Epithelial cell of proximal tubule (primary cell): Measurements from ENCODE around the gene PHF2. TPM values are rescaled to one million over a fixed set of nuclear protein-coding genes. Genes with fewer than 3 reads are reported as not detected.

Experiments
- DNase-seq: peaks from one replicate; pipeline ENCODE4 v3.0.0-alpha.2; 2011; ENCODE audit warnings: low read depth
- H3K4me3 ChIP-seq: 2 replicates; pipeline ENCODE4 v1.5.1; 2011; ENCODE audit warnings: low read depth, mild to moderate bottlenecking, low read length
- CTCF ChIP-seq: conservative IDR thresholded peaks from 2 replicates; pipeline ENCODE4 v1.5.1; 2012; ENCODE audit warnings: low read depth, mild to moderate bottlenecking, low read length
- total RNA-seq: library from RNA; depleted of rRNA; stranded (reverse); fragments of >200 nt; gene quantifications from 2 replicates; pipeline ENCODE4 v1.2.3, GENCODE V29; 2015

The PHF2 gene
- total RNA-seq, 1 donor from 2014 or later: 11.4 TPM

DNA sequence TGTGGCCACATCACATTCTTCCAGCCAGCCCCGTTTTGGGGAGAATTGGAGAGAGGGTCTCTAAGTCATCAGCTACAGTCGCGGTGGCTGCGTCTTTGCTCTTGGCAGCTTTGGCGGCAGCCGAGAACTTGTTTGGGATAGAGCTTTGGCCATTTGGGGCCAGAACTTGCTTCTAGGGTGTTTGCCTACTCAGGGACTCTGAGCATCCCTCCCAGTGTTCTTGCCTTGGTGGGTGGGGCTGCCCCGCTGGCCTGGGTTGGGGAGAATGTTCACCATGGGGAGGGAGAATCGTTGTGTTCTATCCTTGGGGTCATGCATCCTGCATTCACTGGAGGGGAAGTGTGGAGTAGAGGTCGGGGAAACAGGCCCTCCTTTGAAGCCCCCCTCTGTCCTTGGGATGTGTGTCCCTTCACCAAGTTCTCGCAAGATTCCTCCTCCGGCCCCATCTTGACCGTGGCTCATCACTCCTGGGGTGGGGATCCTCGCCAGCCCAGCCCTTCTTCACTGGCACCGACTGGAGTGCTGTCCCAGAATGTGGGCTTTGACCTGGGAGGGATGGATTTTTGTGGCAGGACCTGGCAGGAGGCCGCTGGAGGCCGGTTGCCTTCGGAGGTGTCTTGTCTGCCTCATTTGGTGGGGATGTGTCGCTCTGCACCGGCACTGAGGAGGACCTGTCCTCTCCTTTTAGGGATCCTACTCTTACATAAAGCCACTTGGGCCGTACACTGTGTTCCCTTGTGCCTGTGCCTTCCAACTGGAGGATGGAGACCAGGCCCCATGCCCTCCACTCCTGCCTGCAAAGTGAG is 3.5 kb downstream of the PHF2 start:
- H3K4me3 ChIP-seq: no peak overlapping the region
- no peak for TF ChIP-seq CTCF
- DNase-seq: no peak

DNA sequence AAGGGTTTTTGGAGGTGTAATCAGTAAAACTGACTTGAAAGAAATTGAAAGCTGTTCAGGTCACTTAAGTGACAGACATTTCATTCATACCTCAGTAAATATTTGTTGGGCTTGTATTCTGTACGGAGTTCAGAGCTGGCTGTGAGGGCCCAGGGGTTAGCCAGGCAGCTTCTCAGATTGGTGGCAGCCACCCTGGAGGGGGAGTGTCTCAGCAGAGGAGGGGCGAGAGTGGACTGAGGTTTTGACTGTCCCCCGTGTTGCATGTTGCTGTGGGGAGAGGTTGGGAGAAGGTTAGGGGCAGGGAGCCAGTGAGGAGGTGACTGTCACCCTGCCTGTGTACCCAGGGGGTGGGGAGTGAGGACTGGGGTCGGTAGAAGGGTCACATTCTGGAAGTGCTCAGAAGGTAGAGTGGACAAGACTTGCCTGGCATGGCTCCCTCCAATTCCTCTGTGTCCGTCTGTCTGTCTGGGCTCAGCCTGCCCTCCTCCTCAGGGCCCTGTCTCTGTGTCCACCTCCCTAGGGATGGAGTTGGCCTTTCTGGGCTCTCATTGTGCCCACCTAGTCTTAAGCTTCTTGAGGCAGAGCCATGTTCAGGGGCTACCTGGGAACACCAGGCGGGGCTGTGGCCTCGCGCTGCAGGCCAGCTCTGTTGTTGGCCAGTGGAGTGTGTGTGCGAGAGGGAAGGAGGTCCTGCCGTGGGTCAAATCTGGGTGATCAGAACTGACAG is 4.4 kb downstream of the PHF2 start:
- no peak overlapping the region for H3K4me3 ChIP-seq
- no peak for DNase-seq
- no peak for TF ChIP-seq CTCF

DNA sequence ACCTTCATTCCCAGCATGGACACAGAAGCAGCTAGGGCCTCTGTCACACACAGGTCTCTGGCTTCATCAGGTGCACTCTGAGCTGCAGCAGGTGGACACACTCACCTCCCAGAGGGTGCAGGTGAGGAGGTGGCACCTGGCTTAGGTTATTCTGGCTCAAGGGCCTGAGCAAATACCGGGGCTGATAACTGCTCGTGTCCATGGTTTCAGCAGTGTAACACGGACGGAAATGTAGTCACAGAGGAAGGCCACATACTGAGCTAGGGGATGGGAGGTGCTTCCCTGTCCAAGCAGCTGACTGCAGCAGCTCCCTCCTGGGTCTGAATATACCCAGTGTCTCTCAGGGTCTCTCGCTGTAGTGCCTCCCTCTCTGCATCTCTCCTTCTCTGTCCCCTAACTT is 5.7 kb downstream of the PHF2 start:
- DNase-seq: no peak
- no peak overlapping the region for H3K4me3 ChIP-seq
- TF ChIP-seq CTCF: no peak

GRCh38 chr9:93582550-93582949 is 6.2 kb downstream of the PHF2 start:
- H3K4me3 ChIP-seq: no peak overlapping the region
- no peak for TF ChIP-seq CTCF
- DNase-seq: no peak

DNA sequence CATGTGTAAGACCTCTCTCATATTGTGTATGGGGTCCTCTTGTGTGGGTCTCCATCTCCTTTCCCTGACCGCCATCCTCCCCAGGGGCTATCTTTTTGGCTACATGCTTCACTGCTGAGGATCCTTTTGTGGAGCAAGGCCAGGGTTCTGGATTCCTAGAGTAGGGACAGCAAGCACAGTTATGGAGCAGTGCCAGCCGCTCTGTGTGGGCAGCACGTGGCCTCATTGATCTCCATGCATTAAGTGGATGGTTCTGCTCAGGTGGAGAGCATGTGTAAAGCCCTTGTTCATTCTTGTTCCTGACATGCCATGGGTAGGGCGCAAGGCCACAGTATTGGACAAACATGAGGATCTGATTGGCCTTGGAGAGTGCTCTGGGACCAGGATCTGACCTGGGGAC is 8.9 kb downstream of the PHF2 start:
- no peak overlapping the region for H3K4me3 ChIP-seq
- no peak for TF ChIP-seq CTCF
- DNase-seq: no peak

- no peak for TF ChIP-seq CTCF
These were observed 9.3 kb downstream of the PHF2 start for GRCh38 chr9:93585695-93586094.

More at GRCh38 chr9:93585695-93586094, 9.3 kb downstream of the PHF2 start:
- DNase-seq: no peak
- H3K4me3 ChIP-seq: no peak overlapping the region
